Thyroid gland (tissue), 4 donors: ENCODE results near the gene NLRP11.

Experiments used
- POLR2A ChIP-seq, 2 donors: fragments of 450-650 bp; IDR thresholded peaks; one replicate each; pipeline ENCODE4 v1.6.1; 2017; ENCODE audit warnings: antibody characterized with exemption in 2 of 2, mild to moderate bottlenecking in 2 of 2, moderate library complexity in 1 of 2
- TF ChIP-seq, protein P1 (sequence below), 6 experiments: fragments of 200-600 bp in 3 of 6; fragments of 450-650 bp in 3 of 6; sonication (generic) in 3 of 6; IDR thresholded peaks; one replicate each; pipeline ENCODE4 v1.5.1; 2016 to 2019; ENCODE audit warnings: antibody characterized with exemption in 6 of 6, mild to moderate bottlenecking in 2 of 6, inconsistent platforms in 1 of 6, moderate library complexity in 1 of 6

DNA sequence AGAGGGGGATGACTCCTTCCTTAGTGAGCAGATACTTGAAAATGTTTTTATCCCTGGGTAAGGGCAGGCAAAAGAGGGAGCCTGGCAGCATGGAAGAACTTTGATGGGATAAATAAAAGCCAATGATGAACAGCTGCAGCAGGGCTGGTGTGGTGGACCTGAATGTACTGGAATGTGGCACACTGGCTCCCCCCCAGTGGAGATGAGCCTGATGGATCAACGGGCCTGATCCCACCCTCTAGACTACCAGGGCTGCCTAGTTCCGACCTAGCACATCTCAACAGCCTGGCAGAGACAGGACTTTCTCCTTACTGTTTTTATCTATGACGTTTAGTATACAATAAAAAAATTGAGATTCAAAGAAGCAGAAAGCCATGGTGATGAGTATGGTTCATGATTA lies 20.5 kb downstream of the NLRP11 start:
- TF ChIP-seq, protein P1, sequence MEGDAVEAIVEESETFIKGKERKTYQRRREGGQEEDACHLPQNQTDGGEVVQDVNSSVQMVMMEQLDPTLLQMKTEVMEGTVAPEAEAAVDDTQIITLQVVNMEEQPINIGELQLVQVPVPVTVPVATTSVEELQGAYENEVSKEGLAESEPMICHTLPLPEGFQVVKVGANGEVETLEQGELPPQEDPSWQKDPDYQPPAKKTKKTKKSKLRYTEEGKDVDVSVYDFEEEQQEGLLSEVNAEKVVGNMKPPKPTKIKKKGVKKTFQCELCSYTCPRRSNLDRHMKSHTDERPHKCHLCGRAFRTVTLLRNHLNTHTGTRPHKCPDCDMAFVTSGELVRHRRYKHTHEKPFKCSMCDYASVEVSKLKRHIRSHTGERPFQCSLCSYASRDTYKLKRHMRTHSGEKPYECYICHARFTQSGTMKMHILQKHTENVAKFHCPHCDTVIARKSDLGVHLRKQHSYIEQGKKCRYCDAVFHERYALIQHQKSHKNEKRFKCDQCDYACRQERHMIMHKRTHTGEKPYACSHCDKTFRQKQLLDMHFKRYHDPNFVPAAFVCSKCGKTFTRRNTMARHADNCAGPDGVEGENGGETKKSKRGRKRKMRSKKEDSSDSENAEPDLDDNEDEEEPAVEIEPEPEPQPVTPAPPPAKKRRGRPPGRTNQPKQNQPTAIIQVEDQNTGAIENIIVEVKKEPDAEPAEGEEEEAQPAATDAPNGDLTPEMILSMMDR (IDR thresholded peaks at IDR 0.05), result no peak
- TF ChIP-seq POLR2A (IDR thresholded peaks at IDR 0.05), result no peak
